ENCODE measurements around the gene WDR55.

- TF ChIP-seq CTCF (IDR thresholded peaks at IDR 0.05; ENCODE audit: low read depth, low read length, missing input control) = no peak
- TF ChIP-seq RAD21 (IDR thresholded peaks at IDR 0.05) = no peak
- no peak for TF ChIP-seq SP1 (IDR thresholded peaks at IDR 0.05)
- no peak for TF ChIP-seq RXRA (IDR thresholded peaks at IDR 0.05)
Measured at GRCh38 chr5:140673187-140673976, 8.7 kb downstream of the WDR55 start, which contains the start of gene DND1.

All from liver (tissue), 3 donors.